H9 (cell line): ENCODE data around the gene JAG1. TPM values are rescaled to one million over a fixed set of nuclear protein-coding genes. Genes with fewer than 3 reads are reported as not detected.

Experiments
- DNase-seq: peaks from one replicate; pipeline ENCODE4 v3.0.0-alpha.2; 2017
- H2AFZ ChIP-seq: one replicate; pipeline ENCODE4 v1.6.1; 2013; ENCODE audit warnings: mild to moderate bottlenecking, low read length, control low read depth, moderate library complexity
- H2AK5ac ChIP-seq: 2 replicates; pipeline ENCODE4 v1.6.1; 2013; ENCODE audit warnings: low read length, control low read depth, mixed read lengths; ENCODE audit not compliant: insufficient read length
- H2BK120ac ChIP-seq: one replicate; pipeline ENCODE4 v1.6.1; 2013; ENCODE audit warnings: low read depth, mild to moderate bottlenecking, low read length, control low read depth, inconsistent platforms; ENCODE audit not compliant: poor library complexity, severe bottlenecking
- H2BK12ac ChIP-seq: 2 replicates; pipeline ENCODE4 v1.6.1; 2013; ENCODE audit warnings: low read length, control low read depth, mixed read lengths, low read depth; ENCODE audit not compliant: insufficient read length
- H2BK15ac ChIP-seq: 2 replicates; pipeline ENCODE4 v1.6.1; 2013; ENCODE audit warnings: low read depth, low read length, control low read depth
- H2BK20ac ChIP-seq: one replicate; pipeline ENCODE4 v1.6.1; 2013; ENCODE audit warnings: low read depth, mild to moderate bottlenecking, low read length, control low read depth, inconsistent platforms; ENCODE audit not compliant: poor library complexity, severe bottlenecking
- H2BK5ac ChIP-seq: 2 replicates; pipeline ENCODE4 v1.6.1; 2013; ENCODE audit warnings: low read length, control low read depth, mixed read lengths; ENCODE audit not compliant: insufficient read length
- H3K14ac ChIP-seq: 2 replicates; pipeline ENCODE4 v1.6.1; 2013; ENCODE audit warnings: low read length, control low read depth; ENCODE audit not compliant: insufficient read depth
- H3K18ac ChIP-seq: 2 replicates; pipeline ENCODE4 v1.6.1; 2013; ENCODE audit warnings: low read depth, mild to moderate bottlenecking, mixed read lengths, low read length, control low read depth; ENCODE audit not compliant: insufficient read length
- H3K23ac ChIP-seq: 2 replicates; pipeline ENCODE4 v1.6.1; 2013; ENCODE audit warnings: low read length, control low read depth, mixed read lengths, low read depth; ENCODE audit not compliant: insufficient read length
- H3K23me2 ChIP-seq: 2 replicates; pipeline ENCODE4 v1.6.1; 2013; ENCODE audit warnings: low read depth, mild to moderate bottlenecking, mixed read lengths, low read length, control low read depth; ENCODE audit not compliant: insufficient read length, poor library complexity, severe bottlenecking
- H3K27ac ChIP-seq: 2 replicates; pipeline ENCODE4 v1.5.1; 2013; ENCODE audit warnings: low read length, control low read depth, mixed read lengths, low read depth; ENCODE audit not compliant: insufficient read length
- H3K27me3 ChIP-seq: 2 replicates; pipeline ENCODE4 v1.6.1; 2013; ENCODE audit warnings: low read length, control low read depth, inconsistent platforms; ENCODE audit not compliant: insufficient read depth
- H3K4ac ChIP-seq: 2 replicates; pipeline ENCODE4 v1.6.1; 2013; ENCODE audit warnings: low read depth, mild to moderate bottlenecking, control low read depth, inconsistent platforms, low read length, moderate library complexity
- H3K4me1 ChIP-seq: 2 replicates; pipeline ENCODE4 v1.6.1; 2013; ENCODE audit warnings: low read length, control low read depth, inconsistent platforms; ENCODE audit not compliant: insufficient read depth
- H3K4me2 ChIP-seq: 2 replicates; pipeline ENCODE4 v1.6.1; 2013; ENCODE audit warnings: low read length, control low read depth, mixed read lengths; ENCODE audit not compliant: insufficient read length, insufficient read depth
- H3K56ac ChIP-seq: 2 replicates; pipeline ENCODE4 v1.6.1; 2013; ENCODE audit warnings: low read depth, mild to moderate bottlenecking, mixed read lengths, low read length, control low read depth; ENCODE audit not compliant: insufficient read length
- H3K79me1 ChIP-seq: 2 replicates; pipeline ENCODE4 v1.6.1; 2013; ENCODE audit warnings: low read depth, mild to moderate bottlenecking, moderate library complexity, low read length, control low read depth, inconsistent platforms; ENCODE audit not compliant: insufficient read depth, poor library complexity, severe bottlenecking
- H3K79me2 ChIP-seq: 2 replicates; pipeline ENCODE4 v1.6.1; 2013; ENCODE audit warnings: low read length, control low read depth, inconsistent platforms; ENCODE audit not compliant: insufficient read depth
- H3K9ac ChIP-seq: 2 replicates; pipeline ENCODE4 v1.6.1; 2013; ENCODE audit warnings: low read length, control low read depth, mixed read lengths; ENCODE audit not compliant: insufficient read length; ENCODE audit errors: extremely low read depth
- H3K9me3 ChIP-seq: one replicate; pipeline ENCODE4 v1.6.1; 2013; ENCODE audit warnings: low read depth, low read length, inconsistent platforms; ENCODE audit not compliant: control insufficient read depth
- H3T11ph ChIP-seq: one replicate; pipeline ENCODE4 v1.6.1; 2013; ENCODE audit warnings: mild to moderate bottlenecking, low read length, control low read depth, inconsistent platforms
- H4K20me1 ChIP-seq: one replicate; pipeline ENCODE4 v1.6.1; 2013; ENCODE audit not compliant: control insufficient read depth, insufficient read length, insufficient read depth
- H4K5ac ChIP-seq: 2 replicates; pipeline ENCODE4 v1.6.1; 2013; ENCODE audit warnings: low read depth, mild to moderate bottlenecking, mixed read lengths, low read length, control low read depth; ENCODE audit not compliant: insufficient read length
- H4K8ac ChIP-seq: replicated peaks from 2 replicates; pipeline ENCODE4 v1.6.1; 2013; ENCODE audit warnings: low read length, control low read depth, mixed read lengths, low read depth; ENCODE audit not compliant: insufficient read length
- H4K91ac ChIP-seq: 2 replicates; pipeline ENCODE4 v1.6.1; 2013; ENCODE audit warnings: low read depth, mild to moderate bottlenecking, moderate library complexity, mixed read lengths, low read length, control low read depth; ENCODE audit not compliant: insufficient read length
- H3K27ac Mint-ChIP-seq, 3 experiments: 2 replicates in 2 of 3; 3 replicates in 1 of 3; pipeline ENCODE4 v1.8.0; 2020 to 2021; ENCODE audit warnings: mixed read lengths in 3 of 3, mild to moderate bottlenecking in 1 of 3, moderate library complexity in 1 of 3
- H3K27me3 Mint-ChIP-seq: 2 replicates; pipeline ENCODE4 v1.8.0; 2021; ENCODE audit warnings: low read depth, mild to moderate bottlenecking, moderate library complexity, mixed read lengths
- H3K36me3 Mint-ChIP-seq, 3 experiments: 2 replicates in 2 of 3; 3 replicates in 1 of 3; pipeline ENCODE4 v1.8.0; 2020 to 2021; ENCODE audit warnings: low read depth in 3 of 3, mixed read lengths in 3 of 3; ENCODE audit not compliant: insufficient read depth in 1 of 3
- H3K4me1 Mint-ChIP-seq, 2 experiments: 2 replicates each; pipeline ENCODE4 v1.8.0; 2020; ENCODE audit warnings: mixed read lengths in 2 of 2
- H3K4me3 Mint-ChIP-seq, 2 experiments: 2 replicates in 1 of 2; 3 replicates in 1 of 2; pipeline ENCODE4 v1.8.0; 2020 to 2021; ENCODE audit warnings: mild to moderate bottlenecking in 2 of 2, mixed read lengths in 2 of 2, moderate library complexity in 1 of 2
- H3K9me3 Mint-ChIP-seq, 2 experiments: 2 replicates in 1 of 2; 3 replicates in 1 of 2; pipeline ENCODE4 v1.8.0; 2020; ENCODE audit warnings: mild to moderate bottlenecking in 2 of 2, mixed read lengths in 2 of 2, moderate library complexity in 1 of 2
- WGBS: extraction: QIAGEN DNeasy Blood & Tissue Kit; methylation state at CpG from one replicate; pipeline ENCODE4 v1.1.7; 2013; ENCODE audit warnings: missing lambda C conversion rate, low lambda C conversion rate, mixed read lengths; ENCODE audit not compliant: insufficient read length; ENCODE audit errors: extremely low coverage; 5-methylcytosine and 5-hydroxymethylcytosine counted together
- total RNA-seq: library from RNA; stranded (reverse); gene quantifications from 2 replicates; pipeline ENCODE4 v1.2.1, GENCODE V29; 2021
- TF ChIP-seq, protein P1 (sequence below): fragments of 200-600 bp; sonication (generic); conservative IDR thresholded peaks from 3 replicates; pipeline ENCODE4 v1.8.0; 2021; ENCODE audit warnings: antibody characterized with exemption, mild to moderate bottlenecking

The JAG1 gene
- total RNA-seq, 1 experiment from 2014 or later = 58.1 TPM

DNA sequence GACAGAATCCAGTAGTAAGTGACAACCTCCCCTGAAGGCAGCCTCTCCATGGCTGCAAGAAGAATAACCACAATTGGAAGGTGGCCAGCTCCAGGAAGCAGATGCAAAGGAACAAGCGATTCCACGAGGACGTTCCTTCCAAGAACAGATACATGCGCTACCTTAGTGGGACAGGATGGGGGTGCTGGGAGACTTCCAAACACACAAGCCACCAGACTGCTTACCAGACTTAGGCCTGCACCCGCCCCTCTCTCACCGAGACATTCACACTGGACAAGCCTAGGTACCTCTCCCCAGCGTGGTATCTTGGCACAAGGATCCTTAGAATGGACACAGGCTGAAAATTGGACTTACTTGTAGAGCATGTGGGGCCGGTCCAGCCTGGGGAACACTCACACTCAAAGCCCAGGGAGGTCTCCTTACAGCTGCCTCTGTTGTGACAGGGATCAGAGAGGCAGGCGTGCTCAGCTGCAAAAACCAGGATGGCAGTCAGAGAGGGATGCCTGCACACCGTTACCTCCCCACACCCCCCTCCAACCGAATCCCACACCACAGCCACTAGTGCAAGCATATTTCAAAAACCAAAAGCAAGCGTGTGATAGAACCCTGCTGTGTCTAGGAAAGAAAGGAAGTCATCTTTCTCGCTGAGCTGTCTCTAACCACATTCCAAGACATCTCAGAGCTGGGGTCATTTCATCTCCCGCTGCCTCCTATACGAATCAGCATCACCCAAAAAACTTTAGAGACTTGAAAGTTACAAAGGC, 22.4 kb downstream of the JAG1 start:
- Histone ChIP-seq H2BK20ac (no peak overlapping the region), H3K9ac (no peak overlapping the region), H3K9me3 (no peaks in the 10 kb centered on the region), H2AK5ac (no peak overlapping the region), H3K4ac (no peak overlapping the region), H4K8ac (no peak overlapping the region), H3K79me1 (peaks cover 4% of the 10 kb centered on the region), H3K56ac (no peak overlapping the region), H2BK5ac (no peak overlapping the region), H4K20me1 (no peaks in the 10 kb centered on the region), H4K91ac (no peak overlapping the region), H3K4me1 (peaks cover 21% of the 10 kb centered on the region; the same call in 1 of the 2 replicates), H2BK12ac (no peak overlapping the region), H2AFZ (no peak overlapping the region), H3K27me3 (no peaks in the 10 kb centered on the region), H2BK120ac (no peak overlapping the region), H4K5ac (no peak overlapping the region), H3K79me2 (no peaks in the 10 kb centered on the region), H3K18ac (no peak overlapping the region), H3K27ac (no peak overlapping the region), H3T11ph (no peak overlapping the region), H3K14ac (no peak overlapping the region), H3K23ac (no peak overlapping the region), H2BK15ac (no peak overlapping the region), H3K23me2 (no peaks in the 10 kb centered on the region), H3K4me2 (no peak overlapping the region)
- WGBS = no CpG with 5 or more reads among the region's 15 CpGs
- Mint-ChIP-seq H3K27ac (peak overlapping the region; percentile 58 to 84 (median 81); a peak in 5 of 7 replicates), H3K4me3 (no peak overlapping the region), H3K36me3 (peaks cover 41 to 92% (median 69%) of the 10 kb centered on the region in 3 experiments), H3K9me3 (no peaks in the 10 kb centered on the region), H3K27me3 (no peaks in the 10 kb centered on the region), H3K4me1 (peaks cover 80 to 91% of the 10 kb centered on the region in 2 experiments)
- no peak for DNase-seq
- TF ChIP-seq, protein P1, sequence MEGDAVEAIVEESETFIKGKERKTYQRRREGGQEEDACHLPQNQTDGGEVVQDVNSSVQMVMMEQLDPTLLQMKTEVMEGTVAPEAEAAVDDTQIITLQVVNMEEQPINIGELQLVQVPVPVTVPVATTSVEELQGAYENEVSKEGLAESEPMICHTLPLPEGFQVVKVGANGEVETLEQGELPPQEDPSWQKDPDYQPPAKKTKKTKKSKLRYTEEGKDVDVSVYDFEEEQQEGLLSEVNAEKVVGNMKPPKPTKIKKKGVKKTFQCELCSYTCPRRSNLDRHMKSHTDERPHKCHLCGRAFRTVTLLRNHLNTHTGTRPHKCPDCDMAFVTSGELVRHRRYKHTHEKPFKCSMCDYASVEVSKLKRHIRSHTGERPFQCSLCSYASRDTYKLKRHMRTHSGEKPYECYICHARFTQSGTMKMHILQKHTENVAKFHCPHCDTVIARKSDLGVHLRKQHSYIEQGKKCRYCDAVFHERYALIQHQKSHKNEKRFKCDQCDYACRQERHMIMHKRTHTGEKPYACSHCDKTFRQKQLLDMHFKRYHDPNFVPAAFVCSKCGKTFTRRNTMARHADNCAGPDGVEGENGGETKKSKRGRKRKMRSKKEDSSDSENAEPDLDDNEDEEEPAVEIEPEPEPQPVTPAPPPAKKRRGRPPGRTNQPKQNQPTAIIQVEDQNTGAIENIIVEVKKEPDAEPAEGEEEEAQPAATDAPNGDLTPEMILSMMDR = no peak
